H9 (cell line): Measurements from ENCODE around the gene POU2F3. TPM values are rescaled to one million over a fixed set of nuclear protein-coding genes. Genes with fewer than 3 reads are reported as not detected.

Source experiments
- DNase-seq: peaks from one replicate; pipeline ENCODE4 v3.0.0-alpha.2; 2017
- H2AFZ ChIP-seq: one replicate; pipeline ENCODE4 v1.6.1; 2013; ENCODE audit warnings: mild to moderate bottlenecking, low read length, control low read depth, moderate library complexity
- H2AK5ac ChIP-seq: 2 replicates; pipeline ENCODE4 v1.6.1; 2013; ENCODE audit warnings: low read length, control low read depth, mixed read lengths; ENCODE audit not compliant: insufficient read length
- H2BK120ac ChIP-seq: one replicate; pipeline ENCODE4 v1.6.1; 2013; ENCODE audit warnings: low read depth, mild to moderate bottlenecking, low read length, control low read depth, inconsistent platforms; ENCODE audit not compliant: poor library complexity, severe bottlenecking
- H2BK12ac ChIP-seq: 2 replicates; pipeline ENCODE4 v1.6.1; 2013; ENCODE audit warnings: low read length, control low read depth, mixed read lengths, low read depth; ENCODE audit not compliant: insufficient read length
- H2BK15ac ChIP-seq: 2 replicates; pipeline ENCODE4 v1.6.1; 2013; ENCODE audit warnings: low read depth, low read length, control low read depth
- H2BK20ac ChIP-seq: one replicate; pipeline ENCODE4 v1.6.1; 2013; ENCODE audit warnings: low read depth, mild to moderate bottlenecking, low read length, control low read depth, inconsistent platforms; ENCODE audit not compliant: poor library complexity, severe bottlenecking
- H2BK5ac ChIP-seq: 2 replicates; pipeline ENCODE4 v1.6.1; 2013; ENCODE audit warnings: low read length, control low read depth, mixed read lengths; ENCODE audit not compliant: insufficient read length
- H3K14ac ChIP-seq: 2 replicates; pipeline ENCODE4 v1.6.1; 2013; ENCODE audit warnings: low read length, control low read depth; ENCODE audit not compliant: insufficient read depth
- H3K18ac ChIP-seq: 2 replicates; pipeline ENCODE4 v1.6.1; 2013; ENCODE audit warnings: low read depth, mild to moderate bottlenecking, mixed read lengths, low read length, control low read depth; ENCODE audit not compliant: insufficient read length
- H3K23ac ChIP-seq: 2 replicates; pipeline ENCODE4 v1.6.1; 2013; ENCODE audit warnings: low read length, control low read depth, mixed read lengths, low read depth; ENCODE audit not compliant: insufficient read length
- H3K23me2 ChIP-seq: 2 replicates; pipeline ENCODE4 v1.6.1; 2013; ENCODE audit warnings: low read depth, mild to moderate bottlenecking, mixed read lengths, low read length, control low read depth; ENCODE audit not compliant: insufficient read length, poor library complexity, severe bottlenecking
- H3K27ac ChIP-seq: 2 replicates; pipeline ENCODE4 v1.5.1; 2013; ENCODE audit warnings: low read length, control low read depth, mixed read lengths, low read depth; ENCODE audit not compliant: insufficient read length
- H3K27me3 ChIP-seq: 2 replicates; pipeline ENCODE4 v1.6.1; 2013; ENCODE audit warnings: low read length, control low read depth, inconsistent platforms; ENCODE audit not compliant: insufficient read depth
- H3K4ac ChIP-seq: 2 replicates; pipeline ENCODE4 v1.6.1; 2013; ENCODE audit warnings: low read depth, mild to moderate bottlenecking, control low read depth, inconsistent platforms, low read length, moderate library complexity
- H3K4me1 ChIP-seq: 2 replicates; pipeline ENCODE4 v1.6.1; 2013; ENCODE audit warnings: low read length, control low read depth, inconsistent platforms; ENCODE audit not compliant: insufficient read depth
- H3K4me2 ChIP-seq: 2 replicates; pipeline ENCODE4 v1.6.1; 2013; ENCODE audit warnings: low read length, control low read depth, mixed read lengths; ENCODE audit not compliant: insufficient read length, insufficient read depth
- H3K56ac ChIP-seq: 2 replicates; pipeline ENCODE4 v1.6.1; 2013; ENCODE audit warnings: low read depth, mild to moderate bottlenecking, mixed read lengths, low read length, control low read depth; ENCODE audit not compliant: insufficient read length
- H3K79me1 ChIP-seq: 2 replicates; pipeline ENCODE4 v1.6.1; 2013; ENCODE audit warnings: low read depth, mild to moderate bottlenecking, moderate library complexity, low read length, control low read depth, inconsistent platforms; ENCODE audit not compliant: insufficient read depth, poor library complexity, severe bottlenecking
- H3K79me2 ChIP-seq: 2 replicates; pipeline ENCODE4 v1.6.1; 2013; ENCODE audit warnings: low read length, control low read depth, inconsistent platforms; ENCODE audit not compliant: insufficient read depth
- H3K9ac ChIP-seq: 2 replicates; pipeline ENCODE4 v1.6.1; 2013; ENCODE audit warnings: low read length, control low read depth, mixed read lengths; ENCODE audit not compliant: insufficient read length; ENCODE audit errors: extremely low read depth
- H3K9me3 ChIP-seq: one replicate; pipeline ENCODE4 v1.6.1; 2013; ENCODE audit warnings: low read depth, low read length, inconsistent platforms; ENCODE audit not compliant: control insufficient read depth
- H3T11ph ChIP-seq: one replicate; pipeline ENCODE4 v1.6.1; 2013; ENCODE audit warnings: mild to moderate bottlenecking, low read length, control low read depth, inconsistent platforms
- H4K20me1 ChIP-seq: one replicate; pipeline ENCODE4 v1.6.1; 2013; ENCODE audit not compliant: control insufficient read depth, insufficient read length, insufficient read depth
- H4K5ac ChIP-seq: 2 replicates; pipeline ENCODE4 v1.6.1; 2013; ENCODE audit warnings: low read depth, mild to moderate bottlenecking, mixed read lengths, low read length, control low read depth; ENCODE audit not compliant: insufficient read length
- H4K8ac ChIP-seq: replicated peaks from 2 replicates; pipeline ENCODE4 v1.6.1; 2013; ENCODE audit warnings: low read length, control low read depth, mixed read lengths, low read depth; ENCODE audit not compliant: insufficient read length
- H4K91ac ChIP-seq: 2 replicates; pipeline ENCODE4 v1.6.1; 2013; ENCODE audit warnings: low read depth, mild to moderate bottlenecking, moderate library complexity, mixed read lengths, low read length, control low read depth; ENCODE audit not compliant: insufficient read length
- H3K27ac Mint-ChIP-seq, 3 experiments: 2 replicates in 2 of 3; 3 replicates in 1 of 3; pipeline ENCODE4 v1.8.0; 2020 to 2021; ENCODE audit warnings: mixed read lengths in 3 of 3, mild to moderate bottlenecking in 1 of 3, moderate library complexity in 1 of 3
- H3K27me3 Mint-ChIP-seq: 2 replicates; pipeline ENCODE4 v1.8.0; 2021; ENCODE audit warnings: low read depth, mild to moderate bottlenecking, moderate library complexity, mixed read lengths
- H3K36me3 Mint-ChIP-seq, 3 experiments: 2 replicates in 2 of 3; 3 replicates in 1 of 3; pipeline ENCODE4 v1.8.0; 2020 to 2021; ENCODE audit warnings: low read depth in 3 of 3, mixed read lengths in 3 of 3; ENCODE audit not compliant: insufficient read depth in 1 of 3
- H3K4me1 Mint-ChIP-seq, 2 experiments: 2 replicates each; pipeline ENCODE4 v1.8.0; 2020; ENCODE audit warnings: mixed read lengths in 2 of 2
- H3K4me3 Mint-ChIP-seq, 2 experiments: 2 replicates in 1 of 2; 3 replicates in 1 of 2; pipeline ENCODE4 v1.8.0; 2020 to 2021; ENCODE audit warnings: mild to moderate bottlenecking in 2 of 2, mixed read lengths in 2 of 2, moderate library complexity in 1 of 2
- H3K9me3 Mint-ChIP-seq, 2 experiments: 2 replicates in 1 of 2; 3 replicates in 1 of 2; pipeline ENCODE4 v1.8.0; 2020; ENCODE audit warnings: mild to moderate bottlenecking in 2 of 2, mixed read lengths in 2 of 2, moderate library complexity in 1 of 2
- WGBS: extraction: QIAGEN DNeasy Blood & Tissue Kit; methylation state at CpG from one replicate; pipeline ENCODE4 v1.1.7; 2013; ENCODE audit warnings: missing lambda C conversion rate, low lambda C conversion rate, mixed read lengths; ENCODE audit not compliant: insufficient read length; ENCODE audit errors: extremely low coverage; 5-methylcytosine and 5-hydroxymethylcytosine counted together
- total RNA-seq: library from RNA; stranded (reverse); gene quantifications from 2 replicates; pipeline ENCODE4 v1.2.1, GENCODE V29; 2021
- TF ChIP-seq, protein P1 (sequence below): fragments of 200-600 bp; sonication (generic); conservative IDR thresholded peaks from 3 replicates; pipeline ENCODE4 v1.8.0; 2021; ENCODE audit warnings: antibody characterized with exemption, mild to moderate bottlenecking

POU2F3 gene
- total RNA-seq, 1 experiment from 2014 or later, result 1.1 TPM

DNA sequence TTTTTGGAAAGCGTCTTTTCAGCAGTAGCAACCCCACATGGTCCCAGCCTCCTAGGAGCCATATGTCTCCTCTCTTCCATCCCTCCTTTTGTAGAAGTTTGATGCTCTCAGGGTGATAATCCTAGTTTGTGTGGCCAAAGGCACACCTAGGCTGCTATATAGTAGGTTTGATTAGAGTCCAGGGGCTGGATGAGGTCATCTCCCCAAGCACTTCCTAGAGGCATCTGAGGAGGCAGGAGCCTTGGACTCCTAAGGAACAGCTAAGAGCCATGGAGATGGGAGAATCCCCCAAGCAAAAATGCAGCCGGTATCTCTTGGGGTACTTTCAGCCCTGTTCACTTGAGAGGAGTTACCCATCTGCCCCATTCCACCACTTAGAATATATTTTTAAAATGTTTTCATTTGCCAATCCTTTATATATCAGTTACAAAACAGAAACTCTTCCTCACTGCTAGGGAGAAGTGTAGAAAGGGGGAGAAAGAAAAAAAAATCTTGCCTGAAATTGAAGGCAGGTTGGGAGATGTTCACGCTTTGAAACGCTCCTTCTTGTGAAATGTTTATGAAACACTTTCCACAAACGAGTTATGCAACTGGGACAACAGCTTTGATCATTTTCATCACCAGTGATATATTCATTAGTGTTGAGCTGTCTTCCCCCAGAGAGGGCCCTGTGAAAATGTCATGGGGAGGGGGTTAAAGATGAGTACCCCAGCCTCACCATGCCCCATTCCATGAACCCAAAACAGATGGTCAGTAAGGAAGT, 53.3 kb downstream of the POU2F3 start:
- Histone ChIP-seq H3K4me2 (no peak overlapping the region), H3K27me3 (no peaks in the 10 kb centered on the region), H3K4ac (no peak overlapping the region), H3K79me1 (no peaks in the 10 kb centered on the region), H2AFZ (no peak overlapping the region), H2BK5ac (no peak overlapping the region), H3K9ac (no peak overlapping the region), H2BK15ac (no peak overlapping the region), H3K27ac (no peak overlapping the region), H4K91ac (no peak overlapping the region), H3K4me1 (no peaks in the 10 kb centered on the region), H3K14ac (no peak overlapping the region), H2BK20ac (no peak overlapping the region), H4K8ac (no peak overlapping the region), H3K9me3 (no peaks in the 10 kb centered on the region), H4K20me1 (no peaks in the 10 kb centered on the region), H2BK12ac (no peak overlapping the region), H2BK120ac (no peak overlapping the region), H3K79me2 (no peaks in the 10 kb centered on the region), H3T11ph (no peak overlapping the region), H3K18ac (no peak overlapping the region), H4K5ac (no peak overlapping the region), H3K23ac (no peak overlapping the region), H3K56ac (no peak overlapping the region), H3K23me2 (no peaks in the 10 kb centered on the region), H2AK5ac (no peak overlapping the region)
- WGBS, result no CpG with 5 or more reads among the region's 5 CpGs
- Mint-ChIP-seq H3K27me3 (peaks cover 46% of the 10 kb centered on the region), H3K9me3 (no peaks in the 10 kb centered on the region; a peak in 1 of 5 replicates), H3K4me1 (peaks cover 15 to 18% of the 10 kb centered on the region in 2 experiments), H3K36me3 (no peaks in the 10 kb centered on the region), H3K27ac (no peak overlapping the region), H3K4me3 (no peak overlapping the region)
- no peak for DNase-seq
- TF ChIP-seq, protein P1, sequence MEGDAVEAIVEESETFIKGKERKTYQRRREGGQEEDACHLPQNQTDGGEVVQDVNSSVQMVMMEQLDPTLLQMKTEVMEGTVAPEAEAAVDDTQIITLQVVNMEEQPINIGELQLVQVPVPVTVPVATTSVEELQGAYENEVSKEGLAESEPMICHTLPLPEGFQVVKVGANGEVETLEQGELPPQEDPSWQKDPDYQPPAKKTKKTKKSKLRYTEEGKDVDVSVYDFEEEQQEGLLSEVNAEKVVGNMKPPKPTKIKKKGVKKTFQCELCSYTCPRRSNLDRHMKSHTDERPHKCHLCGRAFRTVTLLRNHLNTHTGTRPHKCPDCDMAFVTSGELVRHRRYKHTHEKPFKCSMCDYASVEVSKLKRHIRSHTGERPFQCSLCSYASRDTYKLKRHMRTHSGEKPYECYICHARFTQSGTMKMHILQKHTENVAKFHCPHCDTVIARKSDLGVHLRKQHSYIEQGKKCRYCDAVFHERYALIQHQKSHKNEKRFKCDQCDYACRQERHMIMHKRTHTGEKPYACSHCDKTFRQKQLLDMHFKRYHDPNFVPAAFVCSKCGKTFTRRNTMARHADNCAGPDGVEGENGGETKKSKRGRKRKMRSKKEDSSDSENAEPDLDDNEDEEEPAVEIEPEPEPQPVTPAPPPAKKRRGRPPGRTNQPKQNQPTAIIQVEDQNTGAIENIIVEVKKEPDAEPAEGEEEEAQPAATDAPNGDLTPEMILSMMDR, result no peak
